GM18858 (cell line): ENCODE results near the gene NEK1.
"Not testable (repeated sequence)": the region's sequence is repeated elsewhere in the genome, so short reads cannot be mapped to it uniquely, and the experiment has no call there.

Source experiments
- ATAC-seq: cut with Tn5 transposase; IDR thresholded peaks from one replicate; pipeline ENCODE4 v1.9.1; 2021; ENCODE audit not compliant: unreplicated experiment

NEK1 gene

GRCh38 chr4:169626331-169627282, 14.2 kb upstream of the NEK1 start:
- no peak for ATAC-seq

GRCh38 chr4:169625886-169626285, 13.5 kb upstream of the NEK1 start:
- no peak for ATAC-seq

- not testable (repeated sequence) for ATAC-seq
These were observed 11.6 kb upstream of the NEK1 start for GRCh38 chr4:169624012-169624411.

GRCh38 chr4:169622566-169622965, 10.2 kb upstream of the NEK1 start:
- ATAC-seq, result no peak

- ATAC-seq, result no peak
These were observed 9.5 kb upstream of the NEK1 start for GRCh38 chr4:169621731-169622492.

GRCh38 chr4:169620880-169621248, 8.5 kb upstream of the NEK1 start:
- no peak for ATAC-seq

GRCh38 chr4:169619958-169620879, 7.8 kb upstream of the NEK1 start, which contains the start of gene CLCN3:
Gene CLCN3, plus strand, starts transcription at chr4:169620578. Its CDS starts 15,351 bp downstream, at chr4:169635929.
- ATAC-seq, result peak; percentile 79

- ATAC-seq, result peak; percentile 35
These were observed 7.2 kb upstream of the NEK1 start for GRCh38 chr4:169619518-169619957.

GRCh38 chr4:169618986-169619385, 6.6 kb upstream of the NEK1 start:
- no peak for ATAC-seq

GRCh38 chr4:169618286-169618685, 5.9 kb upstream of the NEK1 start:
- no peak for ATAC-seq

GRCh38 chr4:169617306-169617705, 4.9 kb upstream of the NEK1 start:
- no peak for ATAC-seq

- ATAC-seq, result no peak
These were observed 4.5 kb upstream of the NEK1 start for GRCh38 chr4:169616846-169617245.

- ATAC-seq, result no peak
These were observed 3.2 kb upstream of the NEK1 start for GRCh38 chr4:169615467-169616106.

- peak; percentile 26 for ATAC-seq
These were observed 782 bp upstream of the NEK1 start for GRCh38 chr4:169612871-169613859.

- no peak for ATAC-seq
These were observed 1.2 kb downstream of the NEK1 start for GRCh38 chr4:169611157-169611556.

GRCh38 chr4:169604903-169605331, 7.5 kb downstream of the NEK1 start:
- no peak for ATAC-seq

- ATAC-seq, result peak; percentile 74
These were observed 8.1 kb downstream of the NEK1 start for GRCh38 chr4:169604131-169604900.

- no peak for ATAC-seq
These were observed 9.1 kb downstream of the NEK1 start for GRCh38 chr4:169603312-169603711.
